HG02571 (cell line): ENCODE data around the gene SLC35D1.

ENCODE experiments used
- ATAC-seq: cut with Tn5 transposase; IDR thresholded peaks from one replicate; pipeline ENCODE4 v1.9.1; 2021; ENCODE audit warnings: mild to moderate bottlenecking, moderate library complexity; ENCODE audit not compliant: unreplicated experiment

The SLC35D1 gene

GRCh38 chr1:67044631-67045270 is 9.2 kb downstream of the SLC35D1 start:
- no peak for ATAC-seq

GRCh38 chr1:67043366-67043765 is 10.6 kb downstream of the SLC35D1 start:
- ATAC-seq: no peak

- ATAC-seq: no peak
These were observed 12.0 kb downstream of the SLC35D1 start for GRCh38 chr1:67041841-67042503.

GRCh38 chr1:67040405-67040804 is 13.5 kb downstream of the SLC35D1 start:
- no peak for ATAC-seq

- no peak for ATAC-seq
These were observed 22.1 kb downstream of the SLC35D1 start for GRCh38 chr1:67031859-67032247.

GRCh38 chr1:67031121-67031858 is 22.7 kb downstream of the SLC35D1 start:
- no peak for ATAC-seq

GRCh38 chr1:67029472-67029871 is 24.5 kb downstream of the SLC35D1 start:
- no peak for ATAC-seq

GRCh38 chr1:67020765-67021164 is 33.2 kb downstream of the SLC35D1 start:
- no peak for ATAC-seq

- ATAC-seq: no peak
These were observed 33.6 kb downstream of the SLC35D1 start for GRCh38 chr1:67020304-67020703.

- ATAC-seq: no peak
These were observed 34.3 kb downstream of the SLC35D1 start for GRCh38 chr1:67019600-67020136.

- no peak for ATAC-seq
These were observed 34.8 kb downstream of the SLC35D1 start for GRCh38 chr1:67019121-67019520.

GRCh38 chr1:67018574-67018973 is 35.4 kb downstream of the SLC35D1 start:
- no peak for ATAC-seq

- no peak for ATAC-seq
These were observed 40.4 kb downstream of the SLC35D1 start for GRCh38 chr1:67013573-67013972.

- no peak for ATAC-seq
These were observed 44.2 kb downstream of the SLC35D1 start for GRCh38 chr1:67009792-67010191.

- no peak for ATAC-seq
These were observed 48.9 kb downstream of the SLC35D1 start for GRCh38 chr1:67005068-67005467.

- no peak for ATAC-seq
These were observed 49.8 kb downstream of the SLC35D1 start for GRCh38 chr1:67004176-67004575.

GRCh38 chr1:67001682-67002425 is 52.1 kb downstream of the SLC35D1 start:
- no peak for ATAC-seq

GRCh38 chr1:66999640-67000400 is 54.1 kb downstream of the SLC35D1 start:
- ATAC-seq: no peak

GRCh38 chr1:66998972-66999371 is 55.0 kb downstream of the SLC35D1 start:
- ATAC-seq: no peak

- ATAC-seq: no peak
These were observed 57.8 kb downstream of the SLC35D1 start for GRCh38 chr1:66996018-66996682.
